Activated naive CD8-positive, alpha-beta T cell (primary cell): ENCODE data around the gene RBM39.
"Not testable (repeated sequence)": the region's sequence is repeated elsewhere in the genome, so short reads cannot be mapped to it uniquely, and the experiment has no call there.

Source experiments
- H3K27ac Mint-ChIP-seq: one replicate; pipeline ENCODE4 v1.8.0; 2021; ENCODE audit warnings: mixed read lengths
- H3K27me3 Mint-ChIP-seq: one replicate; pipeline ENCODE4 v1.8.0; 2021; ENCODE audit warnings: mixed read lengths
- H3K36me3 Mint-ChIP-seq: one replicate; pipeline ENCODE4 v1.8.0; 2021; ENCODE audit warnings: mixed read lengths
- H3K4me1 Mint-ChIP-seq: one replicate; pipeline ENCODE4 v1.8.0; 2021; ENCODE audit warnings: low read depth, mixed read lengths
- H3K4me3 Mint-ChIP-seq: one replicate; pipeline ENCODE4 v1.8.0; 2021; ENCODE audit warnings: mild to moderate bottlenecking, mixed read lengths
- H3K9me3 Mint-ChIP-seq: one replicate; pipeline ENCODE4 v1.8.0; 2021; ENCODE audit warnings: low read depth, mixed read lengths

RBM39 gene

GRCh38 chr20:35697696-35698297 is 44.3 kb downstream of the RBM39 start:
- peak overlapping the region; percentile 99 for H3K4me3 Mint-ChIP-seq
- peaks cover 39% of the 10 kb centered on the region for H3K4me1 Mint-ChIP-seq
- no peaks in the 10 kb centered on the region for H3K9me3 Mint-ChIP-seq
- H3K36me3 Mint-ChIP-seq = peaks cover 3% of the 10 kb centered on the region
- H3K27ac Mint-ChIP-seq = peak overlapping the region; percentile 96
- no peaks in the 10 kb centered on the region for H3K27me3 Mint-ChIP-seq

- Mint-ChIP-seq H3K4me3 (no peak overlapping the region), H3K27ac (no peak overlapping the region), H3K9me3 (no peaks in the 10 kb centered on the region), H3K36me3 (no peaks in the 10 kb centered on the region), H3K27me3 (no peaks in the 10 kb centered on the region), H3K4me1 (peaks cover 33% of the 10 kb centered on the region)
These were observed 46.1 kb downstream of the RBM39 start for GRCh38 chr20:35695978-35696377.

- Mint-ChIP-seq H3K9me3 (no peaks in the 10 kb centered on the region), H3K4me3 (no peak overlapping the region), H3K4me1 (peaks cover 26% of the 10 kb centered on the region), H3K27me3 (no peaks in the 10 kb centered on the region), H3K36me3 (no peaks in the 10 kb centered on the region), H3K27ac (no peak overlapping the region)
These were observed 46.8 kb downstream of the RBM39 start for GRCh38 chr20:35695245-35695749.

GRCh38 chr20:35690265-35690664 is 51.8 kb downstream of the RBM39 start:
- Mint-ChIP-seq H3K9me3 (no peaks in the 10 kb centered on the region), H3K27me3 (no peaks in the 10 kb centered on the region), H3K36me3 (peaks cover 6% of the 10 kb centered on the region), H3K4me1 (no peaks in the 10 kb centered on the region), H3K27ac (no peak overlapping the region), H3K4me3 (no peak overlapping the region)

GRCh38 chr20:35686872-35687271 is 55.2 kb downstream of the RBM39 start:
- not testable (repeated sequence) for H3K27me3 Mint-ChIP-seq, H3K4me1 Mint-ChIP-seq, H3K36me3 Mint-ChIP-seq, H3K9me3 Mint-ChIP-seq, H3K27ac Mint-ChIP-seq, H3K4me3 Mint-ChIP-seq

GRCh38 chr20:35685368-35685767 is 56.7 kb downstream of the RBM39 start:
- H3K27ac Mint-ChIP-seq = not testable (repeated sequence)

GRCh38 chr20:35681960-35682359 is 60.1 kb downstream of the RBM39 start:
- no peaks in the 10 kb centered on the region for H3K36me3 Mint-ChIP-seq
- no peaks in the 10 kb centered on the region for H3K27me3 Mint-ChIP-seq
- no peaks in the 10 kb centered on the region for H3K4me1 Mint-ChIP-seq
- H3K4me3 Mint-ChIP-seq = no peak overlapping the region
- H3K9me3 Mint-ChIP-seq = no peaks in the 10 kb centered on the region
- H3K27ac Mint-ChIP-seq = no peak overlapping the region

More at GRCh38 chr20:35685368-35685767, 56.7 kb downstream of the RBM39 start:
- H3K36me3 Mint-ChIP-seq, H3K9me3 Mint-ChIP-seq, H3K4me1 Mint-ChIP-seq, H3K27me3 Mint-ChIP-seq, H3K4me3 Mint-ChIP-seq: not testable (repeated sequence)

- H3K27ac Mint-ChIP-seq = no peak overlapping the region
- H3K27me3 Mint-ChIP-seq = no peaks in the 10 kb centered on the region
- H3K36me3 Mint-ChIP-seq = no peaks in the 10 kb centered on the region
These were observed 61.4 kb downstream of the RBM39 start for GRCh38 chr20:35680452-35681183.

GRCh38 chr20:35674921-35675320 is 67.1 kb downstream of the RBM39 start:
- Mint-ChIP-seq H3K27me3 (no peaks in the 10 kb centered on the region), H3K27ac (no peak overlapping the region), H3K4me3 (no peak overlapping the region), H3K4me1 (no peaks in the 10 kb centered on the region), H3K36me3 (peaks cover 2% of the 10 kb centered on the region), H3K9me3 (no peaks in the 10 kb centered on the region)

More at GRCh38 chr20:35680452-35681183, 61.4 kb downstream of the RBM39 start:
- Mint-ChIP-seq H3K4me3 (no peak overlapping the region), H3K4me1 (no peaks in the 10 kb centered on the region), H3K9me3 (no peaks in the 10 kb centered on the region)

GRCh38 chr20:35673884-35674283 is 68.2 kb downstream of the RBM39 start:
- H3K4me1 Mint-ChIP-seq = no peaks in the 10 kb centered on the region
- H3K27me3 Mint-ChIP-seq = no peaks in the 10 kb centered on the region
- peaks cover 3% of the 10 kb centered on the region for H3K36me3 Mint-ChIP-seq
- no peaks in the 10 kb centered on the region for H3K9me3 Mint-ChIP-seq
- no peak overlapping the region for H3K4me3 Mint-ChIP-seq
- H3K27ac Mint-ChIP-seq = no peak overlapping the region

GRCh38 chr20:35669681-35670080 is 72.4 kb downstream of the RBM39 start:
- H3K36me3 Mint-ChIP-seq = peaks cover 11% of the 10 kb centered on the region
- no peak overlapping the region for H3K27ac Mint-ChIP-seq

GRCh38 chr20:35669221-35669620 is 72.8 kb downstream of the RBM39 start:
- H3K4me1 Mint-ChIP-seq = peaks cover 3% of the 10 kb centered on the region
- H3K27me3 Mint-ChIP-seq = no peaks in the 10 kb centered on the region
- peaks cover 11% of the 10 kb centered on the region for H3K36me3 Mint-ChIP-seq
- H3K4me3 Mint-ChIP-seq = no peak overlapping the region
- no peaks in the 10 kb centered on the region for H3K9me3 Mint-ChIP-seq
- no peak overlapping the region for H3K27ac Mint-ChIP-seq

More at GRCh38 chr20:35669681-35670080, 72.4 kb downstream of the RBM39 start:
- H3K4me3 Mint-ChIP-seq = no peak overlapping the region
- H3K9me3 Mint-ChIP-seq = no peaks in the 10 kb centered on the region
- no peaks in the 10 kb centered on the region for H3K27me3 Mint-ChIP-seq
- H3K4me1 Mint-ChIP-seq = peaks cover 3% of the 10 kb centered on the region

GRCh38 chr20:35665949-35666288 is 76.1 kb downstream of the RBM39 start:
- Mint-ChIP-seq H3K27me3 (no peaks in the 10 kb centered on the region), H3K9me3 (no peaks in the 10 kb centered on the region), H3K4me1 (peaks cover 26% of the 10 kb centered on the region), H3K27ac (no peak overlapping the region), H3K4me3 (no peak overlapping the region), H3K36me3 (peaks cover 15% of the 10 kb centered on the region)

- H3K4me1 Mint-ChIP-seq = peaks cover 39% of the 10 kb centered on the region
- peak within 1 kb of the TSS; percentile 100 for H3K27ac Mint-ChIP-seq
- peak within 1 kb of the TSS; percentile 96 for H3K4me3 Mint-ChIP-seq
- no peaks in the 10 kb centered on the region for H3K9me3 Mint-ChIP-seq
- H3K36me3 Mint-ChIP-seq = peaks cover 13% of the 10 kb centered on the region
- no peaks in the 10 kb centered on the region for H3K27me3 Mint-ChIP-seq
These were observed 77.4 kb downstream of the RBM39 start, which contains the start of the genes CPNE1 and RBM12 for GRCh38 chr20:35664466-35665206. Gene CPNE1 (minus strand): TSS chr20:35664900. CDS start chr20:35632923, 31,977 bp downstream. Gene RBM12 (minus strand): TSS chr20:35664900. CDS start chr20:35655322, 9,578 bp downstream.
